PC-3 (cell line): Measurements from ENCODE around the gene HMGCS2. TPM values are rescaled to one million over a fixed set of nuclear protein-coding genes. Genes with fewer than 3 reads are reported as not detected.

Experiments
- ATAC-seq: fragments of 200-7000 bp; cut with Tn5 transposase; 2 replicates; pipeline ENCODE4 v1.9.1; 2020; ENCODE audit warnings: mild to moderate bottlenecking, moderate library complexity
- BruUV-seq: library from RNA; stranded (reverse); fragments of 400-500 nt; replicated peaks from 2 replicates; lab custom pipeline; 2021; lab: Mats Ljungman, UMichigan
- CTCF ChIA-PET: fragments of 300-600 bp; sonication (Branson Sonifier 250); formaldehyde crosslinking; loops from one replicate; lab custom pipeline; 2022; ENCODE audit warnings: antibody characterized with exemption; lab: Charles Lee
- POLR2A ChIA-PET: fragments of 300-600 bp; sonication (Branson Sonifier 250); formaldehyde crosslinking; loops from one replicate; lab custom pipeline; 2022; ENCODE audit warnings: antibody characterized with exemption; ENCODE audit not compliant: unreplicated experiment; lab: Charles Lee
- DNase-seq: peaks from one replicate; pipeline ENCODE4 v3.0.0-alpha.2; 2015
- H2AFZ ChIP-seq: fragments of 300-600 bp; sonication (generic); 2 replicates; pipeline ENCODE4 v1.6.0; 2016; ENCODE audit warnings: antibody characterized with exemption, low read length
- H3F3A ChIP-seq: fragments of 300-600 bp; sonication (generic); one replicate; pipeline ENCODE4 v1.6.0; 2017; ENCODE audit warnings: antibody characterized with exemption, low read length, control low read depth, mild to moderate bottlenecking; ENCODE audit not compliant: unreplicated experiment
- H3K27ac ChIP-seq: fragments of 300-600 bp; sonication (generic); 2 replicates; pipeline ENCODE4 v1.5.1; 2016; ENCODE audit warnings: mild to moderate bottlenecking, low read length
- H3K27me3 ChIP-seq: fragments of 300-600 bp; sonication (generic); 2 replicates; pipeline ENCODE4 v1.6.1; 2016; ENCODE audit warnings: low read length, mixed read lengths
- H3K36me3 ChIP-seq: fragments of 300-600 bp; sonication (generic); 2 replicates; pipeline ENCODE4 v1.6.1; 2016; ENCODE audit warnings: low read depth, mixed run types, low read length, mixed read lengths
- H3K4me1 ChIP-seq: fragments of 300-600 bp; sonication (generic); 2 replicates; pipeline ENCODE4 v1.5.1; 2016; ENCODE audit warnings: low read length; ENCODE audit not compliant: insufficient read depth
- H3K4me2 ChIP-seq: fragments of 300-600 bp; sonication (generic); 2 replicates; pipeline ENCODE4 v1.6.0; 2016; ENCODE audit warnings: low read length
- H3K4me3 ChIP-seq: fragments of 300-600 bp; sonication (generic); 2 replicates; pipeline ENCODE4 v1.5.1; 2016; ENCODE audit warnings: mild to moderate bottlenecking, low read length, mixed read lengths
- H3K79me2 ChIP-seq: fragments of 300-600 bp; sonication (generic); 2 replicates; pipeline ENCODE4 v1.6.1; 2017; ENCODE audit warnings: low read length, mixed read lengths
- H3K9ac ChIP-seq: fragments of 300-600 bp; sonication (generic); 2 replicates; pipeline ENCODE4 v1.6.0; 2016; ENCODE audit warnings: mild to moderate bottlenecking, low read length
- H3K9me2 ChIP-seq: fragments of 300-600 bp; sonication (generic); replicated peaks from 2 replicates; pipeline ENCODE4 v1.6.1; 2016; ENCODE audit warnings: mixed run types, low read length, mixed read lengths
- H3K9me3 ChIP-seq: fragments of 300-600 bp; sonication (generic); 2 replicates; pipeline ENCODE4 v1.6.1; 2016; ENCODE audit warnings: low read length, mixed read lengths
- H4K20me1 ChIP-seq: fragments of 300-600 bp; sonication (generic); 2 replicates; pipeline ENCODE4 v1.6.1; 2016; ENCODE audit warnings: low read length, mixed read lengths
- CTCF ChIP-seq: fragments of 300-600 bp; sonication (generic); conservative IDR thresholded peaks from 2 replicates; pipeline ENCODE4 v1.5.1; 2017; ENCODE audit warnings: antibody characterized with exemption, low read depth, mild to moderate bottlenecking, low read length
- EZH2 ChIP-seq: fragments of 300-600 bp; sonication (generic); IDR thresholded peaks from one replicate; pipeline ENCODE4 v1.6.1; 2017; ENCODE audit warnings: antibody characterized with exemption, mild to moderate bottlenecking, low read length; ENCODE audit not compliant: unreplicated experiment
- EZH2phosphoT487 ChIP-seq: fragments of 300-600 bp; sonication (generic); IDR thresholded peaks from 2 replicates; pipeline ENCODE4 v1.6.1; 2018; ENCODE audit warnings: mild to moderate bottlenecking, antibody characterized with exemption, low read length, borderline replicate concordance
- intact Hi-C: fragments of 100-400 bp; cut with micrococcal nuclease; formaldehyde crosslinking; loops from 2 replicates; pipeline ENCODE4 v1.9.0; 2023
- total RNA-seq: library from RNA; depleted of rRNA; stranded (reverse); fragments of >200 nt; gene quantifications from 2 replicates; pipeline ENCODE4 v1.2.3, GENCODE V29; 2014

HMGCS2 gene
- total RNA-seq, 1 experiment from 2014 or later, result not detected

- Histone ChIP-seq H3K79me2 (no peaks in the 10 kb centered on the region), H3K27ac (no peak overlapping the region), H3K9ac (no peak overlapping the region), H3F3A (no peaks in the 10 kb centered on the region), H3K4me1 (peaks cover 23% of the 10 kb centered on the region), H3K9me3 (no peaks in the 10 kb centered on the region), H3K9me2 (0 out of 2 replicates have a peak, but pooled peaks cover 2% of the 10 kb centered on the region), H3K4me3 (no peak overlapping the region), H2AFZ (no peak overlapping the region), H3K4me2 (no peak overlapping the region), H3K27me3 (no peaks in the 10 kb centered on the region), H3K36me3 (no peaks in the 10 kb centered on the region), H4K20me1 (no peaks in the 10 kb centered on the region)
- DNase-seq, result no peak
- TF ChIP-seq EZH2phosphoT487, result no peak
- no peak for TF ChIP-seq CTCF
- TF ChIP-seq EZH2, result no peak
- no peak for ATAC-seq
- POLR2A ChIA-PET, result no interaction called here
- intact Hi-C loops, result no loop called here
- no TSS peak for BruUV-seq
- CTCF ChIA-PET, result no interaction called here
Measured at GRCh38 chr1:119811985-119812557, 43.4 kb upstream of the HMGCS2 start.

GRCh38 chr1:119811387-119811786 is 42.7 kb upstream of the HMGCS2 start, which contains the start of gene REG4:
REG4 (minus strand) TSS chr1:119811460; CDS start chr1:119808769, 2,691 bp downstream.
- ATAC-seq (peak; percentile 35), DNase-seq (no peak)
- POLR2A ChIA-PET, result no interaction called here
- no peak within 1 kb of the TSS for H3K9ac ChIP-seq
- H3K9me3 ChIP-seq, result no peaks in the 10 kb centered on the region
- TF ChIP-seq EZH2 (no peak), CTCF (no peak)
- H3K4me3 ChIP-seq, result no peak within 1 kb of the TSS
- H3K79me2 ChIP-seq, result no peaks in the 10 kb centered on the region
- no TSS peak for BruUV-seq
- CTCF ChIA-PET, result no interaction called here
- no peaks in the 10 kb centered on the region for H4K20me1 ChIP-seq
- no peaks in the 10 kb centered on the region for H3K27me3 ChIP-seq
- no peaks in the 10 kb centered on the region for H3K36me3 ChIP-seq
- no peaks in the 10 kb centered on the region for H3F3A ChIP-seq
- intact Hi-C loops, result no loop called here
- H3K9me2 ChIP-seq, result no peaks in the 10 kb centered on the region
- peaks cover 18% of the 10 kb centered on the region for H3K4me1 ChIP-seq
- H2AFZ ChIP-seq, result no peak within 1 kb of the TSS
- H3K4me2 ChIP-seq, result no peak within 1 kb of the TSS
- no peak within 1 kb of the TSS for H3K27ac ChIP-seq

- Histone ChIP-seq H3K27me3 (no peaks in the 10 kb centered on the region), H2AFZ (peak overlapping the region; percentile 70), H3K9me3 (no peaks in the 10 kb centered on the region), H3K79me2 (no peaks in the 10 kb centered on the region), H3K4me2 (peak overlapping the region; percentile 63), H3K9ac (no peak overlapping the region), H3K4me3 (peak overlapping the region; percentile 10; the same call in 1 of the 2 replicates), H3K36me3 (no peaks in the 10 kb centered on the region), H3K9me2 (no peaks in the 10 kb centered on the region), H3F3A (no peaks in the 10 kb centered on the region), H4K20me1 (no peaks in the 10 kb centered on the region), H3K27ac (no peak overlapping the region), H3K4me1 (peaks cover 12% of the 10 kb centered on the region; the same call in 1 of the 2 replicates)
- ATAC-seq, result peak; percentile 95
- BruUV-seq, result no TSS peak
- ChIA-PET CTCF (interaction anchor here (0.6 to 1.0 kb wide), 3 partner anchors 61 to 65 kb away, joined by 3 to 4 read pairs (median 3); no protein-coding TSS in a partner anchor), POLR2A (no interaction called here)
- intact Hi-C loops, result loop anchor here (1.0 to 2.0 kb wide), 4 partner anchors 50 to 138 kb away; no protein-coding TSS in a partner anchor
- DNase-seq, result peak; percentile 78
- no peak for TF ChIP-seq EZH2
- peak; percentile 94 for TF ChIP-seq CTCF
- no peak for TF ChIP-seq EZH2phosphoT487
Measured at GRCh38 chr1:119808972-119809550, 40.4 kb upstream of the HMGCS2 start.
